AG09309 (cell line): ENCODE data around the gene USP9X.
"Not testable (repeated sequence)": the region's sequence is repeated elsewhere in the genome, so short reads cannot be mapped to it uniquely, and the experiment has no call there.

Experiments used
- DNase-seq: peaks from one replicate; pipeline ENCODE4 v3.0.0-alpha.2; 2010; ENCODE audit warnings: low read depth
- H3K4me3 ChIP-seq: 2 replicates; pipeline ENCODE4 v1.5.1; 2011; ENCODE audit warnings: mild to moderate bottlenecking, low read depth, low read length, moderate library complexity; ENCODE audit not compliant: control insufficient read depth
- CTCF ChIP-seq: IDR thresholded peaks from 2 replicates; pipeline ENCODE4 v1.5.1; 2011; ENCODE audit warnings: mild to moderate bottlenecking, low read depth, low read length, inconsistent platforms; ENCODE audit not compliant: insufficient read depth, control insufficient read depth; ENCODE audit errors: missing control alignments

Gene USP9X

GRCh38 chrX:41259516-41259915 is 174.3 kb downstream of the USP9X start:
- no peak overlapping the region for H3K4me3 ChIP-seq
- TF ChIP-seq CTCF: no peak
- no peak for DNase-seq

GRCh38 chrX:41265615-41266014 is 180.4 kb downstream of the USP9X start:
- no peak overlapping the region for H3K4me3 ChIP-seq
- DNase-seq: peak; percentile 51
- TF ChIP-seq CTCF: no peak

- DNase-seq: no peak
- TF ChIP-seq CTCF: no peak
- H3K4me3 ChIP-seq: no peak overlapping the region
These were observed 188.4 kb downstream of the USP9X start for GRCh38 chrX:41273638-41274037.

GRCh38 chrX:41275661-41276609 is 190.7 kb downstream of the USP9X start:
- H3K4me3 ChIP-seq: peak overlapping the region; percentile 63
- TF ChIP-seq CTCF: peak; percentile 57
- no peak for DNase-seq

GRCh38 chrX:41276661-41277506 is 191.6 kb downstream of the USP9X start:
- H3K4me3 ChIP-seq: peak overlapping the region; percentile 63
- DNase-seq: no peak
- no peak for TF ChIP-seq CTCF

- H3K4me3 ChIP-seq, DNase-seq: not testable (repeated sequence)
These were observed 197.1 kb downstream of the USP9X start for GRCh38 chrX:41282307-41282706.

GRCh38 chrX:41285928-41286327 is 200.7 kb downstream of the USP9X start:
- not testable (repeated sequence) for DNase-seq, H3K4me3 ChIP-seq
